WTC11 (cell line): ENCODE results near the gene RBM3. TPM values are rescaled to one million over a fixed set of nuclear protein-coding genes. Genes with fewer than 3 reads are reported as not detected.

Experiments used
- ATAC-seq: fragments of 200-7000 bp; cut with Tn5 transposase; 2 replicates; pipeline ENCODE4 v1.10.0; 2021; ENCODE audit warnings: mild to moderate bottlenecking, moderate library complexity
- CTCF ChIA-PET: fragments of 300-600 bp; sonication (Branson Sonifier 250); formaldehyde crosslinking; loops from one replicate; lab custom pipeline; 2021; ENCODE audit warnings: antibody characterized with exemption; lab: Charles Lee
- POLR2A ChIA-PET: fragments of 350-600 bp; sonication (Branson Sonifier 250); formaldehyde crosslinking; loops from one replicate; lab custom pipeline; 2021; ENCODE audit warnings: antibody characterized with exemption; lab: Charles Lee
- DNase-seq: peaks from one replicate; pipeline ENCODE4 v3.0.0; 2021; ENCODE audit warnings: low spot score
- H3K27ac Mint-ChIP-seq: 2 replicates; pipeline ENCODE4 v1.8.0; 2021; ENCODE audit warnings: mixed read lengths
- H3K27me3 Mint-ChIP-seq: 2 replicates; pipeline ENCODE4 v1.8.0; 2021; ENCODE audit warnings: low read depth, mild to moderate bottlenecking, moderate library complexity, mixed read lengths
- H3K36me3 Mint-ChIP-seq: 2 replicates; pipeline ENCODE4 v1.8.0; 2021; ENCODE audit warnings: mixed read lengths
- H3K4me1 Mint-ChIP-seq: 2 replicates; pipeline ENCODE4 v1.8.0; 2022; ENCODE audit warnings: mixed read lengths
- H3K4me3 Mint-ChIP-seq: 2 replicates; pipeline ENCODE4 v1.8.0; 2021; ENCODE audit warnings: mild to moderate bottlenecking, moderate library complexity, mixed read lengths
- H3K9me3 Mint-ChIP-seq: 2 replicates; pipeline ENCODE4 v1.8.0; 2021; ENCODE audit warnings: mixed read lengths
- AFF4 ChIP-seq: sonication (generic); formaldehyde crosslinking; IDR thresholded peaks from 2 replicates; pipeline ENCODE4 v1.8.1; 2023; ENCODE audit warnings: mild to moderate bottlenecking, missing genetic modification reagents, borderline replicate concordance
- ARID4B ChIP-seq: sonication (generic); formaldehyde crosslinking; IDR thresholded peaks from 2 replicates; pipeline ENCODE4 v1.8.0; 2023; ENCODE audit warnings: missing genetic modification reagents, mild to moderate bottlenecking, borderline replicate concordance
- FOXK1 ChIP-seq: sonication (generic); formaldehyde crosslinking; IDR thresholded peaks from 2 replicates; pipeline ENCODE4 v1.8.0; 2022; ENCODE audit warnings: mild to moderate bottlenecking, moderate library complexity, missing genetic modification reagents
- FOXP4 ChIP-seq: sonication (generic); formaldehyde crosslinking; IDR thresholded peaks from 2 replicates; pipeline ENCODE4 v1.8.0; 2022; ENCODE audit warnings: mild to moderate bottlenecking, missing genetic modification reagents
- GRHL2 ChIP-seq: fragments of 250-450 bp; sonication (Bioruptor Pico); IDR thresholded peaks from 2 replicates; pipeline ENCODE4 v1.8.0; 2022; ENCODE audit warnings: mild to moderate bottlenecking, moderate library complexity; ENCODE audit not compliant: insufficient replicate concordance, severe bottlenecking
- MAX ChIP-seq: sonication (generic); formaldehyde crosslinking; IDR thresholded peaks from 2 replicates; pipeline ENCODE4 v1.8.0; 2022; ENCODE audit warnings: mild to moderate bottlenecking, missing genetic modification reagents
- SMAD4 ChIP-seq: sonication (generic); formaldehyde crosslinking; IDR thresholded peaks from 2 replicates; pipeline ENCODE4 v1.8.0; 2022; ENCODE audit warnings: mild to moderate bottlenecking, missing genetic modification reagents
- SP1 ChIP-seq: sonication (generic); formaldehyde crosslinking; conservative IDR thresholded peaks from 2 replicates; pipeline ENCODE4 v1.8.1; 2022; ENCODE audit warnings: missing genetic modification reagents
- TCF7 ChIP-seq: sonication (generic); formaldehyde crosslinking; IDR thresholded peaks from 2 replicates; pipeline ENCODE4 v1.8.0; 2022; ENCODE audit warnings: mild to moderate bottlenecking, low read depth, missing genetic modification reagents, moderate library complexity
- ZNF121 ChIP-seq: sonication (generic); formaldehyde crosslinking; IDR thresholded peaks from 2 replicates; pipeline ENCODE4 v1.8.0; 2023; ENCODE audit warnings: missing genetic modification reagents
- ZNF219 ChIP-seq: sonication (generic); formaldehyde crosslinking; IDR thresholded peaks from 2 replicates; pipeline ENCODE4 v1.8.0; 2023; ENCODE audit warnings: missing genetic modification reagents, mild to moderate bottlenecking, borderline replicate concordance
- ZNF263 ChIP-seq: sonication (generic); formaldehyde crosslinking; IDR thresholded peaks from 2 replicates; pipeline ENCODE4 v1.8.1; 2022; ENCODE audit warnings: low read depth, mild to moderate bottlenecking, moderate library complexity, missing genetic modification reagents
- total RNA-seq: library from RNA; stranded (reverse); gene quantifications from 3 replicates; pipeline ENCODE4 v1.2.3, GENCODE V29; 2021

The RBM3 gene
- total RNA-seq, 1 experiment from 2014 or later: 148 TPM

GRCh38 chrX:48538641-48539344 lies 35.5 kb upstream of the RBM3 start (continued):
- TF ChIP-seq AFF4 (no peak), ZNF121 (CRISPR knock-in tag) (no peak)

GRCh38 chrX:48539345-48540027 lies 34.8 kb upstream of the RBM3 start, which contains the start of gene TBC1D25:
Gene TBC1D25 (plus strand): TSS chrX:48539714. CDS start chrX:48539798, 84 bp downstream.
- no peak for TF ChIP-seq ZNF219 (CRISPR knock-in tag)
- peak; percentile 32; the same call in 1 of the 2 replicates for TF ChIP-seq SP1 (CRISPR knock-in tag)
- no peak for TF ChIP-seq ZNF263 (CRISPR knock-in tag)
- TF ChIP-seq ARID4B: no peak; the same call in 1 of the 2 replicates
- no peak for TF ChIP-seq SMAD4
- peak; percentile 85 for TF ChIP-seq FOXK1 (CRISPR knock-in tag)
- no peak for TF ChIP-seq TCF7 (CRISPR knock-in tag)
- TF ChIP-seq GRHL2: no peak
- peak; percentile 55; the same call in 1 of the 2 replicates for TF ChIP-seq MAX (CRISPR knock-in tag)
- TF ChIP-seq, all 79 proteins: peak for 3
- ATAC-seq: peak; percentile 84
- Mint-ChIP-seq H3K27ac (peak within 1 kb of the TSS; percentile 90), H3K4me3 (peak within 1 kb of the TSS; percentile 84), H3K9me3 (no peaks in the 10 kb centered on the region), H3K36me3 (peaks cover 3% of the 10 kb centered on the region), H3K4me1 (peaks cover 7% of the 10 kb centered on the region), H3K27me3 (no peaks in the 10 kb centered on the region)
- POLR2A ChIA-PET: interaction anchor here (0.6 kb wide), 1 partner anchor 18 kb away, joined by 3 read pairs; no protein-coding TSS in a partner anchor
- DNase-seq: peak; percentile 95
- CTCF ChIA-PET: interaction anchor here (0.5 to 1.2 kb wide), 6 partner anchors 9 to 1289 kb away, joined by 3 to 4 read pairs (median 4); no protein-coding TSS in a partner anchor

GRCh38 chrX:48540028-48540375 lies 34.3 kb upstream of the RBM3 start:
- Mint-ChIP-seq H3K36me3 (peaks cover 3% of the 10 kb centered on the region), H3K4me3 (peak overlapping the region; percentile 84), H3K4me1 (peaks cover 7% of the 10 kb centered on the region), H3K9me3 (no peaks in the 10 kb centered on the region), H3K27me3 (no peaks in the 10 kb centered on the region), H3K27ac (peak overlapping the region; percentile 90)
- CTCF ChIA-PET: interaction anchor here (0.8 to 1.2 kb wide), 3 partner anchors 8 to 17 kb away, joined by 3 to 4 read pairs (median 4); no protein-coding TSS in a partner anchor
- DNase-seq: peak; percentile 51
- peak; percentile 74 for ATAC-seq
- POLR2A ChIA-PET: no interaction called here
- no peak for TF ChIP-seq TCF7 (CRISPR knock-in tag)
- no peak for TF ChIP-seq FOXP4
